ENCODE data around the gene CDYL. TPM values are rescaled to one million over a fixed set of nuclear protein-coding genes. Genes with fewer than 3 reads are reported as not detected.
A peak's percentile ranks its signal among the peaks of the same experiment; 100 is the strongest.

CDYL gene, protein sequence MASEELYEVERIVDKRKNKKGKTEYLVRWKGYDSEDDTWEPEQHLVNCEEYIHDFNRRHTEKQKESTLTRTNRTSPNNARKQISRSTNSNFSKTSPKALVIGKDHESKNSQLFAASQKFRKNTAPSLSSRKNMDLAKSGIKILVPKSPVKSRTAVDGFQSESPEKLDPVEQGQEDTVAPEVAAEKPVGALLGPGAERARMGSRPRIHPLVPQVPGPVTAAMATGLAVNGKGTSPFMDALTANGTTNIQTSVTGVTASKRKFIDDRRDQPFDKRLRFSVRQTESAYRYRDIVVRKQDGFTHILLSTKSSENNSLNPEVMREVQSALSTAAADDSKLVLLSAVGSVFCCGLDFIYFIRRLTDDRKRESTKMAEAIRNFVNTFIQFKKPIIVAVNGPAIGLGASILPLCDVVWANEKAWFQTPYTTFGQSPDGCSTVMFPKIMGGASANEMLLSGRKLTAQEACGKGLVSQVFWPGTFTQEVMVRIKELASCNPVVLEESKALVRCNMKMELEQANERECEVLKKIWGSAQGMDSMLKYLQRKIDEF
- 12.2 TPM in 2 replicates for total RNA-seq

DNA sequence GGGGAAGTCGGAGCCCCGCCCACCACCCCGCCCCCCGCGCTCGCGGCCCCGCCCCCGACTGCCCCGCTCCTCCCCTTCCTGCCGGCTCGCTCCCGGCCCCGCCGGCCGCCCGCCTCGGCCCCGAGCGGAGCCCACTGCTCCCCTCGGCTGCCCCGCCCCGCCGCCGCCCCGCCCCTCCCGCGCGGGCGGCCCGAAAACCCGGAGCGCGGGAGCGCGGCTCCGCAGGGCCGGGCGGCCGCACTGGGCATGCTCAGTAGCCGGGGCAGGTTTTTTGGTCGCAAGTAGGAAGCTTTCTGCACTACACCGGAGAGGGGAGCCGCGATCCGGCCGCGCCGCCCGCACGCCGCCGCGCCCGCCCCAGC is at the start of gene CDYL:
CDYL (plus strand) TSS at position 274 of the 362 bp plus-strand sequence. CDS start 380 bp downstream, outside the sequence.
- TF ChIP-seq, protein P1, sequence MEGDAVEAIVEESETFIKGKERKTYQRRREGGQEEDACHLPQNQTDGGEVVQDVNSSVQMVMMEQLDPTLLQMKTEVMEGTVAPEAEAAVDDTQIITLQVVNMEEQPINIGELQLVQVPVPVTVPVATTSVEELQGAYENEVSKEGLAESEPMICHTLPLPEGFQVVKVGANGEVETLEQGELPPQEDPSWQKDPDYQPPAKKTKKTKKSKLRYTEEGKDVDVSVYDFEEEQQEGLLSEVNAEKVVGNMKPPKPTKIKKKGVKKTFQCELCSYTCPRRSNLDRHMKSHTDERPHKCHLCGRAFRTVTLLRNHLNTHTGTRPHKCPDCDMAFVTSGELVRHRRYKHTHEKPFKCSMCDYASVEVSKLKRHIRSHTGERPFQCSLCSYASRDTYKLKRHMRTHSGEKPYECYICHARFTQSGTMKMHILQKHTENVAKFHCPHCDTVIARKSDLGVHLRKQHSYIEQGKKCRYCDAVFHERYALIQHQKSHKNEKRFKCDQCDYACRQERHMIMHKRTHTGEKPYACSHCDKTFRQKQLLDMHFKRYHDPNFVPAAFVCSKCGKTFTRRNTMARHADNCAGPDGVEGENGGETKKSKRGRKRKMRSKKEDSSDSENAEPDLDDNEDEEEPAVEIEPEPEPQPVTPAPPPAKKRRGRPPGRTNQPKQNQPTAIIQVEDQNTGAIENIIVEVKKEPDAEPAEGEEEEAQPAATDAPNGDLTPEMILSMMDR (conservative IDR thresholded peaks at IDR 0.05; ENCODE audit: low read depth, low read length) = no peak
- DNase-seq (ENCODE audit: low read depth) = no peak
- H3K4me3 ChIP-seq (ENCODE audit: low read depth, low read length) = peak within 1 kb of the TSS; percentile 63

DNA sequence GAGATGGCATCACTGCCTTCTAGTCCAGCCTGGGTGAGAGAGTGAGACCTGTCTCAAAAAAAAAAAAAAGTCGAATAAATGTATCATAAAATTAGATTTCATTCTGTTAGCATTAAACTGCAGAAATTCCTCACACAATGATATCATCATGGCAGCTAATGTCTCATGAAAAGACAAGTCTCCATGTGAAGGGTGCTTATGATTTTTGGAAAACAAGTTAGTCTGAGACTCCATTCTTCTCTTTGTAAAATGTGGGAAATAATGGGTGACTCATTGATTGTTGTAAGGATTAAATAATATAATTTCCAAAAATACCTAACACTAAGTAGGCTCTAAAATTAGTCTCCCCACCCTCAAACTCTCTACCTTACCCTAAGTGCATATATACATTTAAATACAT is 49.6 kb upstream of the CDYL start:
- no peak for DNase-seq (ENCODE audit: low read depth)
- TF ChIP-seq, protein P1 (conservative IDR thresholded peaks at IDR 0.05; ENCODE audit: low read depth, low read length) = no peak

DNA sequence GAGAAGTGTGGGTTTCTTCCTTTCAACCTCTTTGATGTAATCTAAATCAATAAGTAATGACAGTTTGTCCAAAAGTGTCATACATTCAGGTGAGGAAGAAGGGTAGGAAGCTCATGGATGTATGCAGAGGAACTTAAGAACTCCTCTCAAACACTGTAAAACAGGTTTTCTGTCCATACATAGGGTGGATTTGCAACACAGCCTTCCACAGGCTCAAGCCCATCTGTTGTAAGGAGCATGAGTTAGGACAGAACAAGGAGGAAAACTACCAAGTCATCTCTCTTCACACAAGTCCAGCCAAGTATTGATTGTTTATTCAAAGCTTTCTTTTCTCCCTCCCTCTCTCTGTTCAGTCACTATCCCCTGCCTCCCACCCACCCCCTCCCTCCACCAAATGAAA is 49.0 kb upstream of the CDYL start:
- TF ChIP-seq, protein P1 (conservative IDR thresholded peaks at IDR 0.05; ENCODE audit: low read depth, low read length) = no peak
- no peak for DNase-seq (ENCODE audit: low read depth)
- H3K4me3 ChIP-seq (ENCODE audit: low read depth, low read length) = no peak overlapping the region

More for the DNA sequence above, 49.6 kb upstream of the CDYL start:
- H3K4me3 ChIP-seq (ENCODE audit: low read depth, low read length) = no peak overlapping the region

GRCh38 chr6:4727671-4728435 is 48.4 kb upstream of the CDYL start:
- TF ChIP-seq, protein P1 (conservative IDR thresholded peaks at IDR 0.05; ENCODE audit: low read depth, low read length) = no peak
- DNase-seq (ENCODE audit: low read depth) = no peak
- H3K4me3 ChIP-seq (ENCODE audit: low read depth, low read length) = no peak overlapping the region

DNA sequence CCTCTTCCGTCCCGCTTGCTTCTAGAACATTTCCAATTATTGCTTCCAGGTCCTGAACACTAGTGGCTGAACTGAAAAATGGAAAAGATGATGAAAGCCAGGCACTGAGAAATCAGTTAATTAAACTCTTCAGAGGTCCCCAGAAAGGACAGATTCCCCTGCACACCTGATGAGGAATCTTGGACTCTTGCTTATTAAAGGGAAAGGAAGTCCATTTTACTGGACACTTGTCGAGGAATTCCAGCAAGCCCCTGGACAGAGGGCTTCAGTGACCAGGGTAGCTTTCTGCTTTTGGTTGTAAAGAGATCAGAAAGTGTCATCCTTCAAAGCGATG is 47.8 kb upstream of the CDYL start:
- TF ChIP-seq, protein P1 (conservative IDR thresholded peaks at IDR 0.05; ENCODE audit: low read depth, low read length) = no peak
- H3K4me3 ChIP-seq (ENCODE audit: low read depth, low read length) = no peak overlapping the region
- no peak for DNase-seq (ENCODE audit: low read depth)

- DNase-seq (ENCODE audit: low read depth) = no peak
- TF ChIP-seq, protein P1 (conservative IDR thresholded peaks at IDR 0.05; ENCODE audit: low read depth, low read length) = no peak
- H3K4me3 ChIP-seq (ENCODE audit: low read depth, low read length) = no peak overlapping the region
These were observed 47.3 kb upstream of the CDYL start for GRCh38 chr6:4728926-4729325.

All from epithelial cell of proximal tubule (primary cell).